Neutrophil (primary cell): ENCODE data around the gene MYO7B.

Experiments used
- H3K27ac ChIP-seq: fragments of 200-600 bp; sonication (generic); 2 replicates; pipeline ENCODE4 v1.5.1; 2016; ENCODE audit warnings: mild to moderate bottlenecking, moderate library complexity
- H3K27me3 ChIP-seq: fragments of 200-600 bp; sonication (generic); 2 replicates; pipeline ENCODE4 v1.6.0; 2016; ENCODE audit warnings: mild to moderate bottlenecking
- H3K36me3 ChIP-seq: fragments of 200-600 bp; sonication (generic); 2 replicates; pipeline ENCODE4 v1.5.1; 2017
- H3K4me1 ChIP-seq, 2 experiments: fragments of 200-600 bp in 1 of 2; sonication (generic) in 1 of 2; 1 replicate in 1 of 2; 2 replicates in 1 of 2; pipeline versions ENCODE4 v1.5.1 to v1.6.1; 2013 to 2016; ENCODE audit warnings: low read depth in 1 of 2, low read length in 1 of 2, mild to moderate bottlenecking in 1 of 2, moderate library complexity in 1 of 2; ENCODE audit not compliant: control insufficient read depth in 1 of 2, insufficient read depth in 1 of 2
- H3K4me3 ChIP-seq, 2 experiments: fragments of 200-600 bp in 1 of 2; sonication (generic) in 1 of 2; 1 replicate in 1 of 2; 2 replicates in 1 of 2; pipeline ENCODE4 v1.5.1; 2013 to 2016; ENCODE audit warnings: low read depth in 1 of 2, low read length in 1 of 2, mild to moderate bottlenecking in 1 of 2, moderate library complexity in 1 of 2
- H3K9me3 ChIP-seq: fragments of 200-600 bp; sonication (generic); 2 replicates; pipeline ENCODE4 v1.5.1; 2016
- TF ChIP-seq, protein P1 (sequence below): fragments of 200-600 bp; sonication (generic); IDR thresholded peaks from 2 replicates; pipeline ENCODE4 v1.5.1; 2016; ENCODE audit warnings: antibody characterized with exemption

Gene MYO7B

GRCh38 chr2:127572841-127573240, 37.4 kb downstream of the MYO7B start:
- Histone ChIP-seq H3K36me3 (no peaks in the 10 kb centered on the region), H3K9me3 (no peaks in the 10 kb centered on the region), H3K4me1 (peaks cover 29 to 38% of the 10 kb centered on the region in 2 experiments), H3K27ac (no peak overlapping the region), H3K27me3 (no peaks in the 10 kb centered on the region), H3K4me3 (no peak overlapping the region)
- TF ChIP-seq, protein P1, sequence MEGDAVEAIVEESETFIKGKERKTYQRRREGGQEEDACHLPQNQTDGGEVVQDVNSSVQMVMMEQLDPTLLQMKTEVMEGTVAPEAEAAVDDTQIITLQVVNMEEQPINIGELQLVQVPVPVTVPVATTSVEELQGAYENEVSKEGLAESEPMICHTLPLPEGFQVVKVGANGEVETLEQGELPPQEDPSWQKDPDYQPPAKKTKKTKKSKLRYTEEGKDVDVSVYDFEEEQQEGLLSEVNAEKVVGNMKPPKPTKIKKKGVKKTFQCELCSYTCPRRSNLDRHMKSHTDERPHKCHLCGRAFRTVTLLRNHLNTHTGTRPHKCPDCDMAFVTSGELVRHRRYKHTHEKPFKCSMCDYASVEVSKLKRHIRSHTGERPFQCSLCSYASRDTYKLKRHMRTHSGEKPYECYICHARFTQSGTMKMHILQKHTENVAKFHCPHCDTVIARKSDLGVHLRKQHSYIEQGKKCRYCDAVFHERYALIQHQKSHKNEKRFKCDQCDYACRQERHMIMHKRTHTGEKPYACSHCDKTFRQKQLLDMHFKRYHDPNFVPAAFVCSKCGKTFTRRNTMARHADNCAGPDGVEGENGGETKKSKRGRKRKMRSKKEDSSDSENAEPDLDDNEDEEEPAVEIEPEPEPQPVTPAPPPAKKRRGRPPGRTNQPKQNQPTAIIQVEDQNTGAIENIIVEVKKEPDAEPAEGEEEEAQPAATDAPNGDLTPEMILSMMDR: no peak

- Histone ChIP-seq H3K27ac (no peak overlapping the region), H3K27me3 (no peaks in the 10 kb centered on the region), H3K9me3 (no peaks in the 10 kb centered on the region), H3K4me1 (peaks cover 29 to 38% of the 10 kb centered on the region in 2 experiments), H3K36me3 (no peaks in the 10 kb centered on the region), H3K4me3 (no peak overlapping the region)
- TF ChIP-seq, protein P1: no peak
Measured at GRCh38 chr2:127573298-127573697, 37.8 kb downstream of the MYO7B start.

- H3K4me3 ChIP-seq: no peak overlapping the region
- no peaks in the 10 kb centered on the region for H3K27me3 ChIP-seq
- peaks cover 29 to 38% of the 10 kb centered on the region in 2 experiments for H3K4me1 ChIP-seq
- H3K36me3 ChIP-seq: no peaks in the 10 kb centered on the region
- H3K27ac ChIP-seq: peak overlapping the region; percentile 63
- TF ChIP-seq, protein P1: no peak
- H3K9me3 ChIP-seq: no peaks in the 10 kb centered on the region
Measured at GRCh38 chr2:127573771-127574170, 38.3 kb downstream of the MYO7B start.

GRCh38 chr2:127574656-127575055, 39.2 kb downstream of the MYO7B start:
- TF ChIP-seq, protein P1: no peak
- Histone ChIP-seq H3K36me3 (no peaks in the 10 kb centered on the region), H3K4me3 (no peak overlapping the region), H3K27me3 (no peaks in the 10 kb centered on the region), H3K9me3 (no peaks in the 10 kb centered on the region), H3K4me1 (peaks cover 33 to 47% of the 10 kb centered on the region in 2 experiments), H3K27ac (peak overlapping the region; percentile 63)

GRCh38 chr2:127575185-127575765, 39.8 kb downstream of the MYO7B start:
- TF ChIP-seq, protein P1: no peak
- Histone ChIP-seq H3K27ac (peak overlapping the region; percentile 63), H3K27me3 (no peaks in the 10 kb centered on the region), H3K4me3 (no peak overlapping the region), H3K36me3 (no peaks in the 10 kb centered on the region), H3K9me3 (no peaks in the 10 kb centered on the region), H3K4me1 (peaks cover 39 to 53% of the 10 kb centered on the region in 2 experiments)
